GM18951 (cell line): Measurements from ENCODE around the gene ZDHHC14.

Source experiments
- POLR2A ChIP-seq: IDR thresholded peaks from 4 replicates; pipeline ENCODE4 v1.6.1; 2011; ENCODE audit warnings: mild to moderate bottlenecking; ENCODE audit not compliant: insufficient read length, insufficient read depth; ENCODE audit errors: extremely low read depth
- in situ Hi-C: fragments of 300-500 bp; cut with MboI; formaldehyde crosslinking; loops from one replicate; pipeline ENCODE4 v1.12.0; 2022; ENCODE audit warnings: low sequenced_read_pairs, mixed read lengths, inconsistent platforms; ENCODE audit not compliant: unreplicated experiment

ZDHHC14 gene

GRCh38 chr6:157522472-157522871 lies 141.5 kb downstream of the ZDHHC14 start:
- TF ChIP-seq POLR2A, result no peak
- in situ Hi-C loops, result no loop called here

DNA sequence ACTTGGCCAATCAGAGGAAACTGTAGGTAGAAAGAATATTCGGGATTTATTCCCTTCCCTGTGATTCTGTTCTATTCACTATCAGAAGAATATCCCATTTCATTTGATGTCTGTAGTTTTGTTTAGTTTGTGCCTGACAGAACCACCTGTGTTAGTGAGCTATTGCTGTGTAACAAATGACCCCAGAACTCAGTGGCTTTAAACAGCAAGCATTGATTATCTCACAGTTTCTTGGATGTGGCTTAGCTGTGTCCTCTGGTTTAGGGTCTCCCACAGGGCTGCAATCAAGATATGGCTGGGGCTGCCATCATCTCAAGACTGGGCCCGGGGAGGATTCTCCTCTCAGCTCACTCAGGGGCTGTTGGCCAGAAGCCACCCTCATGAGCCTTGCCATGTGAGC lies 143.7 kb downstream of the ZDHHC14 start:
- in situ Hi-C loops, result no loop called here
- no peak for TF ChIP-seq POLR2A

DNA sequence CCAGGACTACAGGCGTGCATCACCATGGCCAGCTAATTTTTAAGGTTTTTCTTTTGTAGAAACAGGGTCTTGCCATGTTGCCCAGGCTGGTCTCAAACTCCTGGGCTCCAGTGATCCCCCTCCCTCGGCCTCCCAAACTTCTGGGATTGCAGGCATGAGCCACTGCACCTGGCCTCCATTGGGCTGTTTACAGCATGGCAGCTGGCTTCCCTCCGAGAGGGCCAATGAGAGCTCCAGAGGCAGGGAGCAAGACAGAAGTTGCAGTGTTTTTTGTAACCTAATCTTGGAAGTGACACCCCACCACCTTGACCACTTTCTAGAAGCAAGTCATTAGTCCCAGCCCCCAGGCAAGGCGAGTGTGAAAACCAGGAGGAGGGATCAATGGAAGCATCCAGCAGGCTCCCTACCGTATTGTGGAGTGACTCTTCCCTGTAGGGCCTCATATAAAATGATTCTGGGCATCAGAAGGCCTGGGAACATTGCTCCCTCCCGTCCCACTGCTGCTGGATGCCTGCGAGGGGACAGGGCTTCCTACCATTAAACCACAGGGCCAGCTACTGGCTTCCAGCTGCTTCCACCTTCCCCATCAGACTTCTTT lies 144.4 kb downstream of the ZDHHC14 start:
- in situ Hi-C loops, result no loop called here
- TF ChIP-seq POLR2A, result no peak

DNA sequence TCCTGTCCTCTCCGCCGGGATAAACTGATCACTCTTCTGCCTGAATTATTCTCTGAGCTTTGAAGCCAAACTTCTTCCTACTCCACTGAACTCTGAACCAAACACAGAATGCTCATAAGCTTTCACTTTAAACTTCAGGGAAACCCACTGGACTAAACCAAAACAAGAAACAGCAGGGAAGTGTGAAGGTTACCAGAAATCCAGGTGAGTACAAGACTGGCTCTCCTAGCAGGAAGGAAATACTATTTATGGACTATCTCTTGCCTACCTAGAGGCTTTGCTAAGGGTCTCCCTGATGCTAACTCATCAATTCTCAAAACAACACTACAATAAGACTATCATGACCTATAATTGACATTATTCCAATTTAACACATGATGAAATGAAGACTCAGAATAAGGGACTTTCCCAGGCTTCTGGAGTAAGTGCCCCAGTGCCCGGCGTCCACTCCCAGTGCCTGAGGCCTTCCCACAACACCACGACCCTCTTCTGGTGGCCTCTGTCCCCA lies 145.0 kb downstream of the ZDHHC14 start:
- no peak for TF ChIP-seq POLR2A
- in situ Hi-C loops, result no loop called here

DNA sequence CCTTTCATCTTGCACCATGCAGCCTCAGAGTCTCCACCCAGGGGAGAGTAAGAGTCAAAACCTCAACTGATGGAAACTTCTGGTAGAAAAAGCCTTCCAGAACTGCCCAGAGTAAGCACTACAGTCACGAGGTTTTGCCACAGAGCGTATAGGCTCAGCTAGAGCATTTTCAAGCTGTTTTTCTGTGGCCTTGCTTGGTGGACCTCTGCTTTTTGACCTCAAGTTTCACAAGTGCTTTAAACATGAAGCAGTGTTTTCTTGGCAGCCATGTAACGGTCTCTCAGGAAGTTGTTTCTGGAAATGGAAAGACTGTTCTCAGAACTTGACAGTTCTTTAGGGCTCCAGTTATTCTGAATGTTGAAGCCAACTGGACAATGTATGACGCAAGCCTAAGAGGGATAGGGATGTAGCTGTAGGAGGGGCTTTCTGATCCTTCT lies 146.5 kb downstream of the ZDHHC14 start:
- in situ Hi-C loops, result no loop called here
- no peak for TF ChIP-seq POLR2A

DNA sequence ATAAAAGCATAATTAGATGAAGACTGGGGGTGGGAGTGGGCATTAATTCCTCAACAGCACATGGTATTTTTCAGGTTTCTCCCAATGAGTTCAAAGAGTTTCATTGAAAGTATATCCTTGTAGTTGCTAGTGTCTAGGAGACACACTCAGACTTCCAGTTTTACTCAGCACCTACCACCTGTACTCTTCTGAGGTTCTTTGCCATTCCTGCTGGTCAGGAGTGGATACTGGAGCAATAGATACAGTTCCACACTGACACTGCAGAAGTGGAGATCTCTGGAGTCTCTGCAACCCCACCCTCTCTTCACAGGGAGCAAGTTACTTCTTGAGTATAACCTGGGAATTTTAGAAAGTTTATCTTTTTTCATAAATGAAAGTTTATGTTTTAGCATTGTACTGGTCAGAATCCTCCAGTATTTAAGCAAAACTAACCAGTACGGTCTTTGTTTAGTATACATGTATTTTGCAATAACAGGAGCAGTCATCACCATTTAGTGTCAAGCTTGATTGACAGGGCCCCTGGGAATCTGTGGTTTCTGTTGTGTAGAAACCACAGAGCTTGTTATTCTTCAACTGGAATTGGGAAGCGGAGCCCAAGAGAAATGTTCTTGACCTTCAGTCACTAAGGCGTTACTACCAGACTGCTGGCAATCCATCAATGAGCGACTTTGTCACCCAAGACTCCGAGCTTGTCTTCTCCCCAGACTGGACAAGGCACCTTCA lies 148.1 kb downstream of the ZDHHC14 start:
- no peak for TF ChIP-seq POLR2A
- in situ Hi-C loops, result no loop called here

- no peak for TF ChIP-seq POLR2A
- in situ Hi-C loops, result no loop called here
Observed at GRCh38 chr6:157529654-157530039, 148.7 kb downstream of the ZDHHC14 start.

DNA sequence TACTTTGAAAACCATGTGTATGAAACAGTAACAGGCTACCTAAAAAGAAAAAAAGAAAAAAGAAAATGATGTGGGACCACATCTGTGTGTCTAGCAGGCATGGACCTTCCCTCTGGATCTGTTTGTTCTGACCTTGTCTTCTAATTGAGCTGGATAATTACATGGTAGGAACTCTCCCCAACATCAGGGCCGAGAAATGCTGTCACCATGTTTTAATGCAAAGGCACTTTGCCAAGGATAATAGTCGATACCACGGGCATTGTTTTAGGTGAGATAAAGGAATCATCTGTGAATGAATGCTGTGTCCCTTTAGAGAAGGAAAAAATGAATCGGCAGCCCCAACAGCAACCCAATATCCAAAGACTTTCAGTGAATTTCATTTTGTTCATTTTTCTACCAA lies 149.1 kb downstream of the ZDHHC14 start:
- in situ Hi-C loops, result no loop called here
- no peak for TF ChIP-seq POLR2A

GRCh38 chr6:157530724-157531168 lies 149.8 kb downstream of the ZDHHC14 start:
- in situ Hi-C loops, result no loop called here
- no peak for TF ChIP-seq POLR2A

GRCh38 chr6:157531169-157531985 lies 150.4 kb downstream of the ZDHHC14 start:
- TF ChIP-seq POLR2A, result no peak
- in situ Hi-C loops, result no loop called here

DNA sequence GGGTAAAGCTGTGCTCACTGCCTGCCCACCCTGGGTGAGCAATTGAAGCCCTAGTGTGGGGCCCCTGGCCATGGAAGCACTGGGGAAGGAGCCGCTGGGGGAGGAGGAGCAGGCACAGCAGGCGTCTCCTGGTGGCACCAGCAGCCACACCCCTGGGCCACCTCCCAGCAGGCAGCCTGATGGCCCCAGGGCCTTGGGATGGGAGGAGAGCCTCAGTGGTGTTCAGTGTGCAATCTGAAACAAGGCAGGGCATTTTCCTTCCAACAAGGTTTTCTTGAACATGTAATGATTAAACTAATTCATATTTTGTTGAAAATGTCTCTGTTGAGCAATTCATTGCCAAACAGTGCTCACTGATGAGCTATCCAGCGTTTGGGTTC lies 151.0 kb downstream of the ZDHHC14 start:
- no peak for TF ChIP-seq POLR2A
- in situ Hi-C loops, result no loop called here

- no peak for TF ChIP-seq POLR2A
- in situ Hi-C loops, result no loop called here
Observed at GRCh38 chr6:157533048-157533871, 152.3 kb downstream of the ZDHHC14 start.

DNA sequence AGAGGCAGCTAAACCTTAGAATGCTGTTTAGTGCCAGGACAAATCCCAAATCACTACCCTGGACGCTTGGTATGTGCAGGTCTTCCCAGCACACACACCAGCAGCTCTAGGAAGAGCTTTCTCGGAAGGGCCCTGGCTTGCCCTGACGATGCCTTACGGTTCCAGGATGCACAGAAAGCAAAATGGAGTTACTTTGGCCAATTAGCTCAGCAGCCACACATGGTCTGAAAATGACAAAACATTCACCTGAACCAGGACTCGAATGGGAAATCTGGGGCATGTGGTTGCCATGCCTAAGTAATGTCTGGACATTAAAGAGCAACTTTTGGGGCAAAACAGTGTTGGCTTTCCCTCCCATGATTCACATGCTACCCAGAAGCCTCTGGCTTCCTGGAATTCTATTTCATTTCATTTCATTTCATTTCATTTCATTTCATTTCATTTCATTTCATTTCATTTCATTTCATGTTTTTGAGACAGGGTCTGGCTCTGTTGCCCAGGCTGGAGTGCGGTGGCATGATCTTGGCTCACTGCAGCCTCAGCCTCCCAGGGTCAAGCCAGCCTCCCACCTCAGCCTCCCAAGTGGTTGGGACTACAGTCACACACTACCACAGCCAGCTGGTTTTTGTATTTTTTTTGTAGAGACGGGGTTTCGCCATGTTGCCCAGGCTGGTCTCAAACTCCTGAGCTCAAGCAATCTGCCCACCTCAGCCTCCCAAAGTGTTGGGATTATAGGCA lies 153.3 kb downstream of the ZDHHC14 start:
- TF ChIP-seq POLR2A, result no peak
- in situ Hi-C loops, result no loop called here

DNA sequence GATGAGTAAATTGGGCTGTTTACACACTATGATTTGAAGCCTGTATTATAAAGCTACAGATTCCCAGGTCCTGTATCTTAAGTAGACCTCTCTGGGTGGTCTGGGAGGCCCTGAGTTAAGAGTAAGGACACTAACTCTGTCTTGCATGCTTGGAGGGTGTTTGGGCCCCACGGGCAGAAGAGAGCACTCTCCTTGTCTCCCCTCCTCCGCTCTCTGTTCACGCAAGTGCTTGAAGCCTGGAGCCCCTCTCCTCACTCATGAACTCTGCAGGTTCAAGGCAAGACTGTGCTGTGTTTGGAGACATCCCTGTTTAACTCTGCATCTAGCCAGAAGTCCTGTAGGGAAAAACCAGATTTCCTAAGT lies 154.0 kb downstream of the ZDHHC14 start:
- in situ Hi-C loops, result no loop called here
- no peak for TF ChIP-seq POLR2A
